Tracheal epithelial cell (primary cell): ENCODE data around the gene OR56A5. TPM values are rescaled to one million over a fixed set of nuclear protein-coding genes. Genes with fewer than 3 reads are reported as not detected.

Source experiments
- total RNA-seq: library from RNA; depleted of rRNA; stranded (reverse); fragments of >200 nt; gene quantifications from 2 replicates; pipeline ENCODE4 v1.2.1, GENCODE V29; 2014

Gene OR56A5, protein sequence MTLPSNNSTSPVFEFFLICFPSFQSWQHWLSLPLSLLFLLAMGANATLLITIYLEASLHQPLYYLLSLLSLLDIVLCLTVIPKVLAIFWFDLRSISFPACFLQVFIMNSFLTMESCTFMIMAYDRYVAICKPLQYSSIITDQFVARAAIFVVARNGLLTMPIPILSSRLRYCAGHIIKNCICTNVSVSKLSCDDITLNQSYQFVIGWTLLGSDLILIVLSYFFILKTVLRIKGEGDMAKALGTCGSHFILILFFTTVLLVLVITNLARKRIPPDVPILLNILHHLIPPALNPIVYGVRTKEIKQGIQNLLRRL
- not detected in 2 replicates for total RNA-seq

DNA sequence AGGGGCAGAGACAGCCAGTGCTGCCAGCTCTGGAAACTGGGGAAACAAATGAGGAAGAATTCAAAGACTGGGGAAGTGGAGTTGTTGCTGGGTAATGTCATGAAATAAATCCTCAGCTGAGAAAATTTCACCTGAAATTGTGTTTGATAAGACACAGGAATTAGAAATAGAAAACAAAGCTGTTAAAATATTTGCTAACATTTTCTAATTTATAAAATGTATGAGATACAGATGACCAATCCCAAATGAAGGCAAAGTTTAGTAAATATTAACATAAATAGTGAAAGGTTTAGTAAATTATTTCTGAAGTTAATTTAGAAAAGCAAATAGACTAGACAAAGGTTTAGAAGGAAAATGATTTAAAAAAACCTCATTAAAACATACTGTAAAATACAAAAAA is at the start of gene OR56A5:
Gene OR56A5, minus strand, starts transcription at position 101 of the 400 bp plus-strand sequence. Its CDS starts 0 bp downstream, at position 101.

DNA sequence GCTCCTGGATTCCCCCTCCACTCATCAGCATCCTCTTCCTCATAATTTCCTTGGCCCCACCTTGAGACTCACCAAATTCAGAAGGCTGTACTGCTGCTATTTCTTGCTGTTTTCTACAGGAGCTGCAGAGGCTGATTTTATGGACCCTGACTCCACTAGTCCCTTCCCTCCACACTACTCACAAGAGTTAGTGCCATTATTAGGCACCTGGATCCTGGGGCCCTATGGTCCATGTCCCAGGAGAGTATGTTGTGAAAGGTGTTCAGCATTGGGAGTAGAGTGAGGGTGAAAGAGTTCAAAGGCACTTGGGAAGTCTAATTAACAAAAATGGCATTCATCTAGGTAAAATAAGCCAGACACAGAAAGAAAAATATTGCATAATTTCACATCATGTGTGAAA is 38.6 kb upstream of the OR56A5 start, which contains the start of gene OR56A4:
Gene OR56A4, minus strand, starts transcription at position 101 of the 400 bp plus-strand sequence. CDS start 3,954 bp downstream, outside the sequence.

DNA sequence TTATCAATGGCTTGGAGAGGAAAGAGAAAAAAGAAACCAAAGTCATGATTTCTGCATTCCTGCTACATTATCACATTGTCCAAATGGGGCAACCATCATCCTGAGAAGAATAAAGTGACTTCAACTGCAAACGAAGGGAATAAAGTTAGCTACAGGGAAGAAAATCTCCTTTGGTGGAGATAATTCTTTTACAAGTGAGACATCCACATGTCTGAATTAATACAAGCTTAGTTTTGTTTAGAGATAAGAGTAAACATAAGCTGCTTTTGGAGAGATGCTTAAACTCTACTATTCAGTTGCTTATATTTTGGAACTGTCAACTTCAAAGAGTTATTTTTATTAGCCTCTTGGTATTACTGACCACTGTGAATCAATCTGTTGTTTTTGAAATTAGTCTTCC is 18.6 kb upstream of the OR56A5 start, which contains the start of gene OR52L1:
Gene OR52L1, minus strand, starts transcription at position 101 of the 400 bp plus-strand sequence. Its CDS starts 55 bp downstream, at position 46.

DNA sequence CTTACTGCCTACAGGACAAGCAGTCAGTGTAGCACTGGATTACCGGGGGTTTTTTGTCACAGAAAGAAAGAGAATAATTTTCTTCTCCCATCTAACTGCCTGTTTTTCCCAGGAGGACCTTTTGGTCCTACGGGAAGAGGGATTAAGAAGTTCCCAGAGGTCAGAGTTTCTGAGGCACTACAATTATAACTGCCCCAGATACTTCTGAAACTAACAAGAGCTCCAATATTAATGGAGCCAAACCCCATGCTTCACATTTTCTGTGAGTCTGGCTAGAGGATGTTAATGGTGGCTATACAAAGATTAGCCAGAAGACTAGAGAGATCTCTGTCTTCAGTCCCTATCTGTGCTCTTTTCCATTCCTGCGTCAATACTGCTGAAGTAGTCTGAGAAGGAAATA is 26.3 kb downstream of the OR56A5 start, which contains the start of gene OR56A3:
Gene OR56A3, plus strand, starts transcription at position 301 of the 400 bp plus-strand sequence. CDS start 5,096 bp downstream, outside the sequence.

Other genes with a start within 250 kb of the OR56A5 start
- gene OR56B1, start 232.0 kb downstream of the OR56A5 start, total RNA-seq, result not detected in 2 replicates
- not detected in 2 replicates for gene OR52N4, start 214.3 kb downstream of the OR56A5 start, total RNA-seq
- gene OR52N5, start 185.1 kb downstream of the OR56A5 start, total RNA-seq, result not detected in 2 replicates
- not detected in 2 replicates for gene OR52N1, start 177.2 kb downstream of the OR56A5 start, total RNA-seq
- not detected in 2 replicates for gene OR52N2, start 159.6 kb downstream of the OR56A5 start, total RNA-seq
- gene OR52E6, start 126.6 kb downstream of the OR56A5 start, total RNA-seq, result not detected in 2 replicates
- not detected in 2 replicates for gene OR52E8, start 110.8 kb downstream of the OR56A5 start, total RNA-seq
- gene OR52E4, start 87.9 kb downstream of the OR56A5 start, total RNA-seq, result not detected in 2 replicates
- gene OR52E5, start 75.3 kb downstream of the OR56A5 start, total RNA-seq, result not detected in 2 replicates
- gene OR56A3, start 26.2 kb downstream of the OR56A5 start, total RNA-seq, result not detected in 2 replicates
- not detected in 2 replicates for gene OR52L1, start 18.5 kb upstream of the OR56A5 start, total RNA-seq
- not detected in 2 replicates for gene OR56A4, start 38.5 kb upstream of the OR56A5 start, total RNA-seq
- not detected in 2 replicates for gene OR56A1, start 62.3 kb upstream of the OR56A5 start, total RNA-seq
- not detected in 2 replicates for gene OR56B4, start 139.2 kb upstream of the OR56A5 start, total RNA-seq
- not detected in 2 replicates for gene OR52B2, start 201.8 kb upstream of the OR56A5 start, total RNA-seq
- not detected in 2 replicates for gene OR52W1, start 230.7 kb upstream of the OR56A5 start, total RNA-seq
- gene C11orf42, start 237.1 kb upstream of the OR56A5 start, total RNA-seq, result not detected in 2 replicates